HG03520 (cell line): ENCODE measurements around the gene CDKN2B-AS1.
A peak's percentile ranks its signal among the peaks of the same experiment; 100 is the strongest.
"Not testable (repeated sequence)": the region's sequence is repeated elsewhere in the genome, so short reads cannot be mapped to it uniquely, and the experiment has no call there.

Experiments
- ATAC-seq: cut with Tn5 transposase; IDR thresholded peaks from one replicate; pipeline ENCODE4 v1.9.1; 2021; ENCODE audit warnings: mild to moderate bottlenecking, moderate library complexity; ENCODE audit not compliant: unreplicated experiment

CDKN2B-AS1 gene

DNA sequence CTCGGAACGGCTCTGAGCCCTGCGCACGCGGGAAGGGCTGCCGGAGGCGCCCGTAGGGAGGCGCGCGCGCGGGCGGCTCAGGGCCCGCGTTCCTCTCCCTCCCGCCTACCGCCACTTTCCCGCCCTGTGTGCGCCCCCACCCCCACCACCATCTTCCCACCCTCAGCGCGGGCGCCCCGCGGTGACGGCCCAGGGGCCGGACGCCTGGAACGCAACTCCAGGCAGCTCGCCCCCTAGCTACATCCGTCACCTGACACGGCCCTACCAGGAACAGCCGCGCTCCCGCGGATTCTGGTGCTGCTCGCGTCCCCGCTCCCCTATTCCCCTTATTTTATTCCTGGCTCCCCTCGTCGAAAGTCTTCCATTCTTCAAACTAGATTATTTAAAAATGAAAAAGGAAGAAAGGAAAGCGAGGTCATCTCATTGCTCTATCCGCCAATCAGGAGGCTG is at the start of gene CDKN2B-AS1:
CDKN2B-AS1 (plus strand) TSS at position 236 of the 450 bp plus-strand sequence.
- peak; percentile 38 for ATAC-seq

- no peak for ATAC-seq
Observed at GRCh38 chr9:21945606-21946005, 49.0 kb upstream of the CDKN2B-AS1 start.

DNA sequence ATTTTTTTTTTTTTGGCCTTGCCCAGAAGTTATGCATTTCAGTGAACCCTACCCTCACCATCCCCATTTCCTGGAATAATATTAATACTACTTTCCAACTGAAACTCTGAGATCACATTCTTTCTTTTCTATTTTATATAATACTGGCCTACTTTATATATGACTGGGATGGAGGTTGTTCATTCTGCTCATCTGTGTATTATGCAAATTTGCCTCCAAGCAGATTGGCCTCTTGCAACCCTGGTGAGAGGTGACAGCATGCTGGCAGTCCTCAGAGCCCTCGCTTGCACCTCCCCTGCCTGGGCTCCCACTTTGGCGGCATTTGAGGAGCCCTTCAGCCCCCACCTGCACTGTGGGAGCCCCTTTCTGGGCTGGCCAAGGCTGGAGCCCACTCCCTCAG is 35.8 kb upstream of the CDKN2B-AS1 start:
- no peak for ATAC-seq

DNA sequence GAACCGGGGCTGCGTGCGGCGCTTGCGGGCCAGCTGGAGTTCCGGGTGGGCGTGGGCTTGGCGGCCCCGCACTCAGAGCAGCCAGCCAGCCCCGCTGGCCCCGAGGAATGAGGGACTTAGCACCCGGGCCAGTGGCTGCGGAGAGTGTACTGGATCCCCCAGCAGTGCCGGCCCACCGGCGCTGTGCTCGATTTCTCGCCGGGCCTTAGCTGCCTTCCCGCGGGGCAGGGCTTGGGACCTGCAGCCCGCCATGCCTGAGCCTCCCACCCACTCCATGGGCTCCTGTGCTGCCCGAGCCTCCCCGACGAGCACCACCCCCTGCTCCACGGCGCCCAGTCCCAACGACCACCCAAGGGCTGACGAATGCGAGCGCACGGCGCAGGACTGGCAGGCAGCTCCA is 35.3 kb upstream of the CDKN2B-AS1 start:
- ATAC-seq, result not testable (repeated sequence)

DNA sequence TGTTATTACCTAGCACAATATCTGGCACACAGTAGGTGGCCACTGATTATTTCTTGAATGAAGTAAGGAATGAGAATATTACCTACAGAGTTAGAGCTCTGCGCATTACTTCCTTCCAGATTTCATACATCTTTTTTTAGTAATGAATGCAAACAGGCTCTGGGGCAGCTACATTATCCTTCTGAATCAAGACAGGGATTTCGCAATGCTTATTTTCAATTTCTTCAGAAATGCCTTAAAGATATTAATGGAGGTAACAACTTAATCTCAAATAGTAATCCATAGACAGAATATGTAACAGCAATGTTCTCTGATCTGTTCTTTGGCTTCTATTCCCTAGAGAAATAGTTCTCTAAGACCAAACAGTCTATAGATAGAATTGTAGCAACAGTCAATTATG is 33.0 kb upstream of the CDKN2B-AS1 start:
- no peak for ATAC-seq

- peak; percentile 65 for ATAC-seq
Observed at GRCh38 chr9:21964925-21965385, 29.6 kb upstream of the CDKN2B-AS1 start.

DNA sequence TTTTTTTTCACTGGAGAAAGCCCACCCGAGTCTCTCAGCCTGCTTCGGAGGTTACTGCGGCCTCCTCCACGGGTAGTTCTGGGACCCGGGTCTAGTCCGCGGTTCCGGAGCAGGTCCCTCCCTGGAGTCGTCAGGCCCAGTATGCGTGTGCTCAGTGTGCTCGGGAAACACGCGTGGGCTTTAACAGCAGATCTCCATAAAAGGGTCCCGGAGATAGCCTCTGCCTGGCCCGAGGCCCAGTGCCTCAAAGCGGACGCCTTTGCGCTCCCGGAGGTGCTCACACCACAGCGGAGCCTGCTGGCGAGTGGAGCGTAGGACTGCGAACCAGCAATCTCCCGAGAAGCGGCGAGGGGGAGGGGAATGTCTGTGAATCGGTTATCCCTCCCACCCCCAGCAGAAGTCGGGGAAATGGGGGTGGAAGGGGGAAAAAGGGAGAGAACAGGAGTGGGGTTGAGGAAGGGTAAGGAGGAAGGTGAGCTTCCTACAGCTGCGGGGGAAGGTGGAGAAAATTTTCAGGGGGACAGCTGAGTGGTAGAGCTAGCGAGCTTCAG is 29.1 kb upstream of the CDKN2B-AS1 start:
- ATAC-seq, result peak; percentile 54

DNA sequence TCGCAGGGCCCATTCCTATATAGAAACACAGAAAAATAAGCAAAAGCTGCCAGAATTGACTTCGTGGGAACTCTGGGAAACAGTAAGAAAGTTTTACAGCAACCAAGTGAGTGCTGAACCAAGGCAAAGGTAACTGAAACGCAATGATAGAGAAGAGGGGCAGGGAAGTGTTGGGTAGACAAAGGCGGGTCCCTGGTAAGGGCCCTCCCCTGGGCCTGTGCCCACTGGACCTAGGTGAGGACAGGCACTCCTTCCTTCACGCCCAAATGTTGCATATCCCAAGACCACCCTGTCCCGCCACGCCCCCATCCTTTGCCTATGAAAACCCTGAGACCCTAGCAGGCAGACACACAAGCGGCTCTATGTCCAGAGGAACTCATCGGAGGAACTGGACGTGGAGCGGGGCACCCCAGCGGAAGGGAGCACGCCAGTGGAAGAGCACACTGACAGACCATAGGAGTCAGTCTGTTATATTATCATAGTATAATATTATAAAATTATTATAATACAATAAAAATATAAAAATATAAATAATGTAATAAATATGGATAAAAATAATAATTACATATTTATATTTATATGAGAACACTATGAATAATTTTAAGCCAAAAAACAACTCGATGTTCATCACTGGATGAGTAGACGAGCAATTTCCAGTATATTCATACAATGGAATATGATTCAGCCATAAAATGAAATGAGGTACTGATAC is 28.3 kb upstream of the CDKN2B-AS1 start:
- ATAC-seq, result no peak

DNA sequence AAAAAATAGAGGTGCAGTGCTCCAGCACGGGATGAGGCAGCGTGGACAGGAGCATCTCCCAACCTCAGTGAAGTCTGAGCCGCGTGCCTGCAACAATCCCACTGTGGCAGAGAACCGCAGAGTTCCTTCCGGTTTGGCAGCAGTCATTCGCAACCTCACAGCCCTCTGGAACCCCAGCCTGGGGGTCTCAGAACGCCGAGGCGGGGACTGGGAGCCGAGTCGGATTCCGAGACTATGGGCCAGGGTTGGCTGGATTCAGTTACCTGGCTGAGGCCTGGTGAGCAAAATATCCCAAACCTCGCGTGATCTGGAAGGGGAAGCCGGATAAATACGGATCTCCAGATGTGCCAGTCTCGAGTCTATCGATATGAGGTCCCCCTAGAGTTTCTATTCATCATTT is 27.4 kb upstream of the CDKN2B-AS1 start:
- no peak for ATAC-seq

- ATAC-seq, result no peak
Observed at GRCh38 chr9:21967702-21968101, 26.9 kb upstream of the CDKN2B-AS1 start.

- no peak for ATAC-seq
Observed at GRCh38 chr9:21968331-21969010, 26.1 kb upstream of the CDKN2B-AS1 start.

DNA sequence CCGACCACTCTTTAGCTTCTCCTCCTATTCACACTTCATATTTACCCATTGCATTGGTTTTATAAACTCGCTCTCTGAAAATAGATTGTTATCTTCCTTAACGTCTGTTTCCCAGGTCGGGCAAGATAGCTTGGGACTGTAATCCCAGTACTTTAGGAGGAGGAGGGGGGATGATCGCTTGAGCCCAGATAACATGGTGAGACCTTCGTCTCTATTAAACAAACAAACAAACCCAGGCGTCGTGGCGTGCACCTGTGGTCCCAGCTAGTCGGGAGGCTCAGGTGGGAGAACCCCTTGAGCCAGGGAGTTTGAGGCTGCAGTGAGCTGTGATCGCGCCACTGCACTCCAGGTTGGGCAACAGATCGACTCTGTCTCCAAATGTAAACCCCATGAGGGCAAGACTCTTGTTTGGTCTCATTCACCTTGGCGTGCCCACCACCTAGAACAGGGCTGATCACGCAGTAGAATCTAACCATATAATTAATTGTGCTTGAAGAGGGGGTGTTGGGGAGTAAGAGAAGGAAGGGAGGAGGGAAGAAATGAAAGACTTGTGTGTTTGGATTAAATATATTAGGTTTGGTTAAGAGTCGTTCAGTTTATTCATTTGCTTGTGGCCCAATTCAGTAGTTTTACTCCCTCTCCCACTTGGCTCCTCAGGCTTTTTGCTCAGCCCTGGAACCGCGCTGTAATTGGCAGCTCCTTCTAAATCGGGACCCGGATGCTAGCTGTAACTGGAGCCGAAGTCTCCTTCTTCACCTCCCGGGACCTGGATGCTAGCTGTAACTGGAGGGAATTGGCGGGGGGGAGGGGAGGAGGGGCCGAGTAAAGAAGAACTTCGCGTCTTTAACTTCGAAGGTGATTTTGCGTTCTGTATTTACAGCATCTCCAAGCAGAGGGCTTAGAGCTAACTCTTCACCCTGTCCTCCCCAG is 25.3 kb upstream of the CDKN2B-AS1 start:
- no peak for ATAC-seq

DNA sequence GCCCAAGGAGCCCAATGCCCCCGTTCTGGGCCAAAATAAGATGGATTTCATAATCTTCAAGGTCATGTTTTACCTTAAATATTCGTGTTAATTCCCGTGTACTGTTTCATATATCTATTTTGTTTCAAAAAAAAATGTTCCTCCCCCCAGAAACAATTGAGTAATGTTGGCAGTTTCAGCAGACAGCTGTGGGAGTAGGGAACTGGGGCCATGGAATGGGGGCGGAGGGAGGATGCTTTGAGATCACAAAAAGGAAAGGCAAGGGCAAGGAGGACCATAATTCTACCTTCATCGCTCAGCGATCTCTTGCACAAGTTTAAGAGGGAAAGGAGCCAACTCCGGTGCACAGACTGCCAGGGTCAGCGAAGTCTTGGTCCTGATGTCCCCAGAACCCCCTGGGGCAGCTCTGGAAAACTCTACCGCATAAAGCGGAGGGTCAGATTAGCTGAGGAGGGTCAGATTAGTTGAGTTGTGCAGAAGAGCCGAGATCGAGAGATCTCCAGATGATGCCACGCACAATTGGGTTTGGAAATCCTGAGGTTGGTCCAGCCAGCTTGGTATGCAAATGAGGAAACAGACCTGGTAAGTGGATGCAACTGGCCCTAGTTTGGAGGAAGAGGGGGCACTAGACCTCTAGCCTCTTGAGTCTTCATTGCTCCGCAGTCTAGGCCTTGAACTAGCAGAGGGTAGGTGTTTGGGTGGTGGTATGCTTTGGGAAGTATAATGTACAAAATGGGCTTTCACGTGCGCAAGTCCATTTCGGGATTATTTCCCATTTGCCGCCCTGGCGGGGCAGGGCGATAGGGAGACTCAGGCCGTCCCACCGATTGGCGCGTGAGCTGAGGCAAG is 24.4 kb upstream of the CDKN2B-AS1 start:
- ATAC-seq, result no peak

- ATAC-seq, result no peak
Observed at GRCh38 chr9:21970800-21971640, 23.6 kb upstream of the CDKN2B-AS1 start.

DNA sequence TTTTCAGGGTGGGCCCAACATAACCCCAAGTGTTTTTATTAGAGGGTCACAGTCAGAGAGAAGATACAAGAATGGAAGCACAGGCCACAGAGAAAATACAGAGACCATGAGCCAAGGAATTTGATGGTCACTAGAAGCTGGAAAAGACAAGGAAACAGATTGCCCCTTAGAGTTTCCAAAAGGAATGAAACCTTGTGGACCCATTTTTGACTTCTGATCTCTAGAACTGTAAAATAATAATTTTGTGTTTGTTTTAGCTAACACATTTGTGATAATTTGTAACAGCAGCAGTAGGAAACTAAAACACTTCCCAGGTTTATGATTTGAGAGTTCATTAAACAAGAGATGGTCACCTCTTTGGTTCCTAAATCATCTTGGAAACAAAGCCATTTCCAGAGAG is 22.2 kb upstream of the CDKN2B-AS1 start:
- no peak for ATAC-seq

DNA sequence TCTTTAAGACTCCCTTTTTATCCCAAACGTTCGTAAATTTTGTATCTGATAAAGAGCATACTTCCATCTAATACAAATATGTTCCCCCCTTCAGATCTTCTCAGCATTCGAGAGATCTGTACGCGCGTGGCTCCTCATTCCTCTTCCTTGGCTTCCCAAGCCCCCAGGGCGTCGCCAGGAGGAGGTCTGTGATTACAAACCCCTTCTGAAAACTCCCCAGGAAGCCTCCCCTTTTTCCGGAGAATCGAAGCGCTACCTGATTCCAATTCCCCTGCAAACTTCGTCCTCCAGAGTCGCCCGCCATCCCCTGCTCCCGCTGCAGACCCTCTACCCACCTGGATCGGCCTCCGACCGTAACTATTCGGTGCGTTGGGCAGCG is 20.3 kb upstream of the CDKN2B-AS1 start:
- no peak for ATAC-seq

- ATAC-seq, result peak; percentile 55
Observed at GRCh38 chr9:21974722-21975409, 19.7 kb upstream of the CDKN2B-AS1 start.

GRCh38 chr9:21976334-21976875 is 18.2 kb upstream of the CDKN2B-AS1 start:
- ATAC-seq, result no peak
